ENCODE measurements around the gene MAD1L1. TPM values are rescaled to one million over a fixed set of nuclear protein-coding genes. Genes with fewer than 3 reads are reported as not detected.

The MAD1L1 gene
- total and polyA plus RNA-seq, 2 of the 4 experiments (the other 2 are of a cell fraction): 29.0 to 40.9 TPM

DNA sequence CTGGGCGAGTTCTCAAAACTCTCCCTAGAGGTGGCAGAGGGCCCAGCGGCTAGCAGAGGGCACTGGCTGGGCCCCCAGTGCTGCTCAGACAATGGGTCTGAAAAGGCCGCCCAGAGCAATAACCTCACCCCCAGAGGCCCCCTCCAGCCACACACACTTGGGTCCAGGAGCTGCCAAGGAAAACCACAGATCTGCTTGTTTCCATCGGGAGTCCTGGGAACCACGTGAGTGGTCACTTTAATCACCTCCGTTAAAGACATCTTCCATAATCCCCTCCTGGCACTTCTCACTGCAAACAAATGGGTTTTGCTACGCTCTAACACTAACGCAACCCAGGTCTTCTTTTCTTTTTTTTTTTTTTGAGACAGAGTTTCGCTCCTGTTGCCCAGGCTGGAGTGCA, 39.3 kb upstream of the MAD1L1 start:
- 74% methylated on average over 5 of the region's 9 CpGs; no CpG with 5 or more reads in 1 of the 2 experiments for WGBS, 2 experiments (ENCODE audit: extremely low coverage in 2 of 2, insufficient read length in 1 of 2)
- no peak overlapping the region for H4K8ac ChIP-seq (ENCODE audit: low read depth in 2 of 2, low read length in 2 of 2)
- no peak overlapping the region for H3K9ac ChIP-seq (ENCODE audit: low read depth, low read length)
- CTCF ChIA-PET: no interaction called here
- no peak overlapping the region for H3K4ac ChIP-seq (ENCODE audit: low read depth, low read length)
- no peak overlapping the region for H2BK5ac ChIP-seq (ENCODE audit: low read depth, low read length, poor library complexity, severe bottlenecking)
- no peak overlapping the region for H2AFZ ChIP-seq (replicated peaks; ENCODE audit: low read length, poor library complexity)
- H2AK5ac ChIP-seq (ENCODE audit: low read depth, low read length): no peak overlapping the region
- no peak overlapping the region for H3K14ac ChIP-seq (replicated peaks; ENCODE audit: low read depth, low read length)
- H3K79me1 ChIP-seq (ENCODE audit: low read depth in 1 of 2, low read length in 2 of 2): peaks cover 0 to 8% of the 10 kb centered on the region in 2 experiments; a peak in 1 of 4 replicates
- no peak overlapping the region for H3K56ac ChIP-seq (ENCODE audit: extremely low read depth, insufficient read depth, low read length)
- BruUV-seq (replicated peaks): no TSS peak
- no peak for ATAC-seq (ENCODE audit: low read depth)
- H3K27me3 ChIP-seq (ENCODE audit: control insufficient read depth, insufficient read depth, low read length): no peaks in the 10 kb centered on the region
- H2AK9ac ChIP-seq (replicated peaks; ENCODE audit: low read depth, low read length, poor library complexity): no peak overlapping the region
- H3K27ac ChIP-seq (ENCODE audit: insufficient read depth, low read length): no peak overlapping the region
- peaks cover 10% of the 10 kb centered on the region for H3K4me1 ChIP-seq (ENCODE audit: control insufficient read depth, insufficient read depth, low read length)
- POLR2A ChIA-PET (ENCODE audit: unreplicated experiment): no interaction called here
- 0 out of 2 replicates have a peak, but pooled peaks cover 4% of the 10 kb centered on the region for H4K20me1 ChIP-seq (ENCODE audit: insufficient read depth, low read length)
- H2BK15ac ChIP-seq (ENCODE audit: low read depth, low read length): no peak overlapping the region
- no peak overlapping the region for H4K5ac ChIP-seq (ENCODE audit: low read depth, low read length)
- H3K18ac ChIP-seq (ENCODE audit: low read depth, low read length): no peak overlapping the region
- no peaks in the 10 kb centered on the region for H3K9me3 ChIP-seq (ENCODE audit: control insufficient read depth, insufficient read depth, low read length)
- in situ Hi-C loops (cut with MboI; ENCODE audit: low sequenced_read_pairs): no loop called here
- no peak for DNase-seq
- no peak overlapping the region for H2BK20ac ChIP-seq (ENCODE audit: low read depth, low read length)
- H3K4me2 ChIP-seq (ENCODE audit: low read depth, low read length): no peak overlapping the region
- no peaks in the 10 kb centered on the region for H3K9me1 ChIP-seq (ENCODE audit: insufficient read depth, low read length)
- dilution Hi-C loops (cut with HindIII; ENCODE audit: low sequenced_read_pairs, unreplicated experiment): no loop called here
- H3K36me3 ChIP-seq (ENCODE audit: control insufficient read depth, insufficient read depth, low read length): peaks cover 16% of the 10 kb centered on the region
- H2BK120ac ChIP-seq (ENCODE audit: low read depth, low read length): no peak overlapping the region
- no peak overlapping the region for H3K4me3 ChIP-seq (ENCODE audit: insufficient read depth, low read depth, low read length)
- H4K91ac ChIP-seq (ENCODE audit: insufficient read depth, low read depth, low read length): no peak overlapping the region
- no peak for TF ChIP-seq BHLHE40 (IDR thresholded peaks at IDR 0.05; ENCODE audit: low read depth, low read length)
- intact Hi-C loops (cut with micrococcal nuclease): no loop called here
- no peak overlapping the region for H3K23ac ChIP-seq (ENCODE audit: low read depth, low read length)
